Suprapubic skin (tissue), 4 donors: ENCODE results near the gene CRELD1.

ENCODE experiments used
- POLR2A ChIP-seq, 2 donors: fragments of 450-650 bp; IDR thresholded peaks; one replicate each; pipeline ENCODE4 v1.6.1; 2017; ENCODE audit warnings: antibody characterized with exemption in 2 of 2, mild to moderate bottlenecking in 2 of 2, moderate library complexity in 2 of 2
- POLR2AphosphoS5 ChIP-seq, 3 donors: sonication (generic); formaldehyde crosslinking; IDR thresholded peaks; one replicate each; pipeline ENCODE4 v1.6.1; 2017; ENCODE audit warnings: antibody characterized with exemption in 3 of 3
- TF ChIP-seq, protein P1 (sequence below), 2 donors: fragments of 200-600 bp in 1 of 2; fragments of 450-650 bp in 1 of 2; sonication (generic) in 1 of 2; IDR thresholded peaks; one replicate each; pipeline ENCODE4 v1.5.1; 2016 to 2019; ENCODE audit warnings: antibody characterized with exemption in 2 of 2, mild to moderate bottlenecking in 1 of 2, moderate library complexity in 1 of 2

GRCh38 chr3:9893739-9894138 lies 39.9 kb upstream of the CRELD1 start:
- TF ChIP-seq, protein P1, sequence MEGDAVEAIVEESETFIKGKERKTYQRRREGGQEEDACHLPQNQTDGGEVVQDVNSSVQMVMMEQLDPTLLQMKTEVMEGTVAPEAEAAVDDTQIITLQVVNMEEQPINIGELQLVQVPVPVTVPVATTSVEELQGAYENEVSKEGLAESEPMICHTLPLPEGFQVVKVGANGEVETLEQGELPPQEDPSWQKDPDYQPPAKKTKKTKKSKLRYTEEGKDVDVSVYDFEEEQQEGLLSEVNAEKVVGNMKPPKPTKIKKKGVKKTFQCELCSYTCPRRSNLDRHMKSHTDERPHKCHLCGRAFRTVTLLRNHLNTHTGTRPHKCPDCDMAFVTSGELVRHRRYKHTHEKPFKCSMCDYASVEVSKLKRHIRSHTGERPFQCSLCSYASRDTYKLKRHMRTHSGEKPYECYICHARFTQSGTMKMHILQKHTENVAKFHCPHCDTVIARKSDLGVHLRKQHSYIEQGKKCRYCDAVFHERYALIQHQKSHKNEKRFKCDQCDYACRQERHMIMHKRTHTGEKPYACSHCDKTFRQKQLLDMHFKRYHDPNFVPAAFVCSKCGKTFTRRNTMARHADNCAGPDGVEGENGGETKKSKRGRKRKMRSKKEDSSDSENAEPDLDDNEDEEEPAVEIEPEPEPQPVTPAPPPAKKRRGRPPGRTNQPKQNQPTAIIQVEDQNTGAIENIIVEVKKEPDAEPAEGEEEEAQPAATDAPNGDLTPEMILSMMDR (IDR thresholded peaks at IDR 0.05) = no peak
- TF ChIP-seq POLR2AphosphoS5 (IDR thresholded peaks at IDR 0.05) (no peak), POLR2A (IDR thresholded peaks at IDR 0.05) (no peak)
